ENCODE data around the gene AFF3.

- TF ChIP-seq CTCF (IDR thresholded peaks at IDR 0.05) (no peak), POLR2A (IDR thresholded peaks at IDR 0.05) (no peak)
Observed at GRCh38 chr2:99846462-99847107, 295.8 kb downstream of the AFF3 start.
